Brain microvascular endothelial cell (primary cell): ENCODE results near the gene EXOC6.
A peak's percentile ranks its signal among the peaks of the same experiment; 100 is the strongest.

Experiments used
- DNase-seq: peaks from one replicate; pipeline ENCODE4 v3.0.0-alpha.2; 2020
- H3K27ac ChIP-seq: fragments of 250-450 bp; sonication (Bioruptor Pico); 2 replicates; pipeline ENCODE4 v1.5.1; 2020; ENCODE audit warnings: mild to moderate bottlenecking, moderate library complexity
- H3K27me3 ChIP-seq: fragments of 250-450 bp; sonication (Bioruptor Pico); replicated peaks from 2 replicates; pipeline ENCODE4 v1.5.1; 2020; ENCODE audit warnings: mild to moderate bottlenecking
- H3K36me3 ChIP-seq: fragments of 250-450 bp; sonication (Bioruptor Pico); replicated peaks from 2 replicates; pipeline ENCODE4 v1.5.1; 2020; ENCODE audit warnings: mild to moderate bottlenecking
- H3K4me3 ChIP-seq: 2 replicates; pipeline ENCODE4 v1.5.1; 2011; ENCODE audit warnings: low read depth, mild to moderate bottlenecking, control low read depth, low read length, moderate library complexity
- in situ Hi-C: cut with HindIII; loops from 2 replicates; pipeline ENCODE4 v1.10.0; 2017; ENCODE audit warnings: low sequenced_read_pairs, low pct_ligation_motif_present
- TF ChIP-seq, protein P1 (sequence below): IDR thresholded peaks from 2 replicates; pipeline ENCODE4 v1.5.1; 2011; ENCODE audit warnings: low read depth, mild to moderate bottlenecking, moderate library complexity, low read length, control low read depth, inconsistent platforms; ENCODE audit errors: missing control alignments

EXOC6 gene

DNA sequence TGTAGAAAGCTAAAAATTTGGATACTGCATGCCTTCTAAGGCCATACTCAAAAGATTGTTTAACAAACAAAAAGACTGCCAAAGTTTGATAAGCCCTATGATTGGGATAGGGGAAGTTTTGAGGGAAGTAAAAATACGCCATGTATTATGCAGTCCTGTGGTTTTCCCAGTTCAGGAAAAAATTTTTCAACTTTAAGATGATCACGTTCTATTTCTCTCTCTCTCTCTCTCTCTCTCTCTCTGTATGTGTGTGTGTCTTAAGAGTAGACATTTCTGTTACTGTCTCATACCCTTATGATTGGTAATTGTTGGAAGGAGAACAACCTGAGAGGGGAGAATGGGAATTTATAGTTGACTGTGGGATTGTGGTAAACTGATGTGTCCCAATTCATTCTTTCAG, 143.2 kb downstream of the EXOC6 start:
- TF ChIP-seq, protein P1, sequence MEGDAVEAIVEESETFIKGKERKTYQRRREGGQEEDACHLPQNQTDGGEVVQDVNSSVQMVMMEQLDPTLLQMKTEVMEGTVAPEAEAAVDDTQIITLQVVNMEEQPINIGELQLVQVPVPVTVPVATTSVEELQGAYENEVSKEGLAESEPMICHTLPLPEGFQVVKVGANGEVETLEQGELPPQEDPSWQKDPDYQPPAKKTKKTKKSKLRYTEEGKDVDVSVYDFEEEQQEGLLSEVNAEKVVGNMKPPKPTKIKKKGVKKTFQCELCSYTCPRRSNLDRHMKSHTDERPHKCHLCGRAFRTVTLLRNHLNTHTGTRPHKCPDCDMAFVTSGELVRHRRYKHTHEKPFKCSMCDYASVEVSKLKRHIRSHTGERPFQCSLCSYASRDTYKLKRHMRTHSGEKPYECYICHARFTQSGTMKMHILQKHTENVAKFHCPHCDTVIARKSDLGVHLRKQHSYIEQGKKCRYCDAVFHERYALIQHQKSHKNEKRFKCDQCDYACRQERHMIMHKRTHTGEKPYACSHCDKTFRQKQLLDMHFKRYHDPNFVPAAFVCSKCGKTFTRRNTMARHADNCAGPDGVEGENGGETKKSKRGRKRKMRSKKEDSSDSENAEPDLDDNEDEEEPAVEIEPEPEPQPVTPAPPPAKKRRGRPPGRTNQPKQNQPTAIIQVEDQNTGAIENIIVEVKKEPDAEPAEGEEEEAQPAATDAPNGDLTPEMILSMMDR = no peak
- Histone ChIP-seq H3K36me3 (no peaks in the 10 kb centered on the region), H3K27ac (no peak overlapping the region), H3K4me3 (no peak overlapping the region), H3K27me3 (no peaks in the 10 kb centered on the region)
- DNase-seq = no peak
- in situ Hi-C loops = no loop called here

DNA sequence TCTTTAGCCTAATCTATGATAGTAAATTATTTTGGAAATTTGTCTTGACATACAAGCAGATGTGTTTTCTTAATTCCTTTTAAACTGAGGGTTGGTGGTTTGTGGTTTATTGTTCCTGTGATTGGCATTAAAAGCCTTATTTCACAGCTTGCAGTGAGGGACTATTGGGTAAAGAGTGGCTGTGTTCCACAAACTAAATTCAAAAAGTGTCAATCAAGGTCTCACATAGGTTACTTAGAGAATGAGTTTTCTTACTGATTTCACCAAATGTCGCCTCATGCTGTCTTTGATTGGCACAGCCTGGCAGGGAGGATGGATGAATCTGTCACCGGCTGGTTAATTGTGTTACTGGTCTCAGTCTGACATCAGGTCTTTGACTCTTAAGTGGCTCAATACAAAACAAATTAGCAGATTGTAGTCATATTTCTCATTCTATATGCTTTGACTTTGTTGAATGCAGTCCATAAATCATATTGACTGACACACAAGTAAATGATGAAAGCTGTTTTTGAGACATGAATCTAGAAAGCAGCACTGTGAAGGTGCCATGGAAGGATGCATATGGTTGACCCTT, 145.5 kb downstream of the EXOC6 start:
- TF ChIP-seq, protein P1 = no peak
- Histone ChIP-seq H3K27ac (no peak overlapping the region), H3K36me3 (no peaks in the 10 kb centered on the region), H3K4me3 (no peak overlapping the region), H3K27me3 (no peaks in the 10 kb centered on the region)
- in situ Hi-C loops = no loop called here
- DNase-seq = no peak

DNA sequence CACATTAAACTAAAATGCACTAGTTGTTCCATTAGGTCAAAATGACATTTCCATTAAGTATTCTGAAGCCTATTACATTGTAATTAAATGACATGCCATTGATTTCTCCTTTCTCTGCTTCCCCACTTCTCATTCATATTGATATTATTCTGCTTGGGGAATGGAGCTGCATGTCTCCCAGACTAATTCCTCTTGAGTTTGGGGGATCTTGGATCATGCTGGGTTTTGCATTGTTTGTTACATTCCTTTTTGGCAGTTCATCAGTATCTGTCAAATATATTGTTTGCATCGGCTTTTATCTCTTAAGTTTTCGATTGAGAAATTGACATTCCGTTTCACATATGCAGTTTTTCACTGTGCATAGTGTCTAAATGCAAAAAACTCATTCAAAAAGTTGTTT, 147.2 kb downstream of the EXOC6 start:
- no peaks in the 10 kb centered on the region for H3K27me3 ChIP-seq
- TF ChIP-seq, protein P1 = no peak
- H3K27ac ChIP-seq = no peak overlapping the region
- no peak overlapping the region for H3K4me3 ChIP-seq
- in situ Hi-C loops = no loop called here
- DNase-seq = no peak
- H3K36me3 ChIP-seq = no peaks in the 10 kb centered on the region

DNA sequence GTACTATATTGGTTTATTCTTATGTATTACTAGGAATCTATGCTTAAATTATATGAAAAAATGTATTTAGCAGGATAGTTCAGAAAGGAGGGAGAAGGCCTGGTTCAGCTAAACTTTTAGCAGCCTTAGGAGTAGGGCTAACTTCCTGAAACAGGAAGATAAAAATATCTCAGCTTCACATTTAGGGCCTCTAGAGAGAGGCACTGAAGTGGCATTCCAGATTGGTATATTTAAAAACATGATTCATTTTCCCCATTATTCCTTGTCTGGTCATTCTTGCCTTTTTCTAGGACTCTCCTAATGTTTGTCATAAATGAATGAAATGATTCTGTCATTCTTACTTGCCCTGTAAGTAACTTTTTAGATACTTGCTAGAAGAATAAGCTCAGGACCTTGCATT, 149.3 kb downstream of the EXOC6 start:
- TF ChIP-seq, protein P1 = no peak
- Histone ChIP-seq H3K36me3 (no peaks in the 10 kb centered on the region), H3K27me3 (no peaks in the 10 kb centered on the region), H3K4me3 (no peak overlapping the region), H3K27ac (no peak overlapping the region)
- DNase-seq = no peak
- in situ Hi-C loops = no loop called here

DNA sequence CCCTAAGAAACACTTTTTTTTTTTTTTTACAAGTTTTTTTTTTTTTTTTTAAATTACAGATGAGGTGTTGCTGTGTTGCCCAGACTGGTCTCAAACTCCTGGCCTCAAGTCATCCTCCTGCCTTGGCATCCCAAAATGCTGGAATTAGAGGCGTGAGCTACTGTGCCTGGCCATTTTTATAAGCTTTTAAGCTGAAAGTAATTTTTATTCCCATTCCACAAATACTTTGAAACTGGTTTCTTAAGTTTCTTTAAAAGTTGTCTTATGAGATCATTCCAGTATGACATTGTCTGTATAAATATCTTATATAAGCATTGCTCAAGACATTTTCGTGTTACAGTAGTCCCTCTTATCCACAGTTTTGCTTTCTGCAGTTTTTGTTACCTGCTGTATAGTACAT, 150.9 kb downstream of the EXOC6 start:
- in situ Hi-C loops = no loop called here
- TF ChIP-seq, protein P1 = no peak
- Histone ChIP-seq H3K36me3 (no peaks in the 10 kb centered on the region), H3K4me3 (no peak overlapping the region), H3K27me3 (no peaks in the 10 kb centered on the region), H3K27ac (no peak overlapping the region)
- DNase-seq = no peak

DNA sequence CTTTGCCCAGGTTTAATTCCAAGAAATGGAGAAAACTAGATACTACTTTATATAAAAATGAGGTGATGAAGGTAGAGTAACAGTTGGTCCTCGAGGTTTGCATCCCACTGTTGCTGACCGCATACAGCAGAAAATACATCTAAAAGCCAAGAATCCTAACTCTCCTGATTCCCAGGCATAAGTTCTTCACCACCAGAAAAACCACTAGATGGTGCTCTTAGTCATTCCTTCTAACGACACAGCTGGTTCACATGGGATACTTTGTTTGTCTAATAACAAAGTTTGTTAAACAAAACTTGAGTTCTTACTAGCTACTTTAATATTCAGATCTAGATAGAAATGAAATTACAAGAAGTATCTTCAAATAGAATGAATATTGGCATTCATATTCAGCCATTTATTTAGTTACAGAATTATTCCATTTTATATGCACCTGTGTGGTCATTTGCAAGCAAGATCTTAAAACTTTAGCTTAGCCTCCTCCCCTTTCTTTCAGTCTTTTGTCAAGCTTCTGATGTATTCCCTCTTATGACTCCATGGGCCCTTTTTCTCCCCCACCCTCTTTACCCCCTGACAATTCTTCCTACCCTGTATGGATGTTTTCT, 158.2 kb downstream of the EXOC6 start:
- H3K27ac ChIP-seq = no peak overlapping the region
- DNase-seq = peak; percentile 45

More for the DNA sequence above, 158.2 kb downstream of the EXOC6 start:
- H3K4me3 ChIP-seq = no peak overlapping the region
- in situ Hi-C loops = no loop called here
- no peaks in the 10 kb centered on the region for H3K27me3 ChIP-seq
- H3K36me3 ChIP-seq = no peaks in the 10 kb centered on the region
- TF ChIP-seq, protein P1 = peak; percentile 67
